ENCODE data around the gene SH3RF2. TPM values are rescaled to one million over a fixed set of nuclear protein-coding genes. Genes with fewer than 3 reads are reported as not detected.
A peak's percentile ranks its signal among the peaks of the same experiment; 100 is the strongest.

Gene SH3RF2
- total and polyA plus RNA-seq, 2 of the 13 experiments (the other 11 are each of a cell fraction or from before 2014, with no cell fraction given): 2.6 to 3.7 TPM

- TF ChIP-seq KAT2B (IDR thresholded peaks at IDR 0.05; ENCODE audit: borderline replicate concordance, low read depth, low read length): no peak
- TF ChIP-seq NFIB (CRISPR knock-in tag; IDR thresholded peaks at IDR 0.05; ENCODE audit: borderline replicate concordance): no peak
- TF ChIP-seq ZNF607 (CRISPR knock-in tag; IDR thresholded peaks at IDR 0.05; ENCODE audit: borderline replicate concordance): no peak
- TF ChIP-seq BRF2 (CRISPR knock-in tag; IDR thresholded peaks at IDR 0.05): no peak
- TF ChIP-seq ZNF33B (CRISPR knock-in tag; IDR thresholded peaks at IDR 0.05): no peak
- TF ChIP-seq RBFOX2 (IDR thresholded peaks at IDR 0.05; ENCODE audit: low read depth, low read length): peak; percentile 79
- peak; percentile 24; the same call in 1 of the 2 replicates for TF ChIP-seq GMEB1 (CRISPR knock-in tag; IDR thresholded peaks at IDR 0.05; ENCODE audit: borderline replicate concordance)
- TF ChIP-seq TCF12 (IDR thresholded peaks at IDR 0.05): no peak
- 0 out of 2 replicates have a peak, but pooled peaks have one; percentile 29 for TF ChIP-seq TCF12 (CRISPR knock-in tag; IDR thresholded peaks at IDR 0.05)
- TF ChIP-seq, protein P1, sequence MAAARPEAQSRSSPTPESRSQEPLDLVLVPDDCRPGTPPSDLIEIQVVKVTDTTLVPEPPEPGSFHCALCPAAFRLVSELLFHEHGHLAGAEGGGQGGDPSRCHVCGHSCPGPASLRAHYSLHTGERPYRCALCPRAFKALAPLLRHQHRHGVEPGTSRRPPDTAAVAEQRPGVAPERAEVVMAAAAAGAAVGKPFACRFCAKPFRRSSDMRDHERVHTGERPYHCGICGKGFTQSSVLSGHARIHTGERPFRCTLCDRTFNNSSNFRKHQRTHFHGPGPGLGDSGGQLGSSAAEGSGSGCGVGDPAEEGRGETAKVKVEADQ (CRISPR knock-in tag; IDR thresholded peaks at IDR 0.05; ENCODE audit: borderline replicate concordance): no peak
- TF ChIP-seq ATF7 (IDR thresholded peaks at IDR 0.05): no peak
- TF ChIP-seq ATF7 (CRISPR knock-in tag; IDR thresholded peaks at IDR 0.05): no peak
- TF ChIP-seq ZNF766 (CRISPR knock-in tag; IDR thresholded peaks at IDR 0.05; ENCODE audit: borderline replicate concordance): no peak
- TF ChIP-seq, protein P2, sequence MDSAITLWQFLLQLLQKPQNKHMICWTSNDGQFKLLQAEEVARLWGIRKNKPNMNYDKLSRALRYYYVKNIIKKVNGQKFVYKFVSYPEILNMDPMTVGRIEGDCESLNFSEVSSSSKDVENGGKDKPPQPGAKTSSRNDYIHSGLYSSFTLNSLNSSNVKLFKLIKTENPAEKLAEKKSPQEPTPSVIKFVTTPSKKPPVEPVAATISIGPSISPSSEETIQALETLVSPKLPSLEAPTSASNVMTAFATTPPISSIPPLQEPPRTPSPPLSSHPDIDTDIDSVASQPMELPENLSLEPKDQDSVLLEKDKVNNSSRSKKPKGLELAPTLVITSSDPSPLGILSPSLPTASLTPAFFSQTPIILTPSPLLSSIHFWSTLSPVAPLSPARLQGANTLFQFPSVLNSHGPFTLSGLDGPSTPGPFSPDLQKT (CRISPR knock-in tag; IDR thresholded peaks at IDR 0.05; ENCODE audit: borderline replicate concordance): no peak
- no peak for TF ChIP-seq HNRNPK (IDR thresholded peaks at IDR 0.05; ENCODE audit: low read depth, low read length, poor library complexity, severe bottlenecking)
- TF ChIP-seq BRCA1 (CRISPR knock-in tag; IDR thresholded peaks at IDR 0.05): no peak
- TF ChIP-seq TBL1XR1 (IDR thresholded peaks at IDR 0.05; ENCODE audit: borderline replicate concordance, low read length, partially characterized antibody): no peak
- TF ChIP-seq, protein P3, sequence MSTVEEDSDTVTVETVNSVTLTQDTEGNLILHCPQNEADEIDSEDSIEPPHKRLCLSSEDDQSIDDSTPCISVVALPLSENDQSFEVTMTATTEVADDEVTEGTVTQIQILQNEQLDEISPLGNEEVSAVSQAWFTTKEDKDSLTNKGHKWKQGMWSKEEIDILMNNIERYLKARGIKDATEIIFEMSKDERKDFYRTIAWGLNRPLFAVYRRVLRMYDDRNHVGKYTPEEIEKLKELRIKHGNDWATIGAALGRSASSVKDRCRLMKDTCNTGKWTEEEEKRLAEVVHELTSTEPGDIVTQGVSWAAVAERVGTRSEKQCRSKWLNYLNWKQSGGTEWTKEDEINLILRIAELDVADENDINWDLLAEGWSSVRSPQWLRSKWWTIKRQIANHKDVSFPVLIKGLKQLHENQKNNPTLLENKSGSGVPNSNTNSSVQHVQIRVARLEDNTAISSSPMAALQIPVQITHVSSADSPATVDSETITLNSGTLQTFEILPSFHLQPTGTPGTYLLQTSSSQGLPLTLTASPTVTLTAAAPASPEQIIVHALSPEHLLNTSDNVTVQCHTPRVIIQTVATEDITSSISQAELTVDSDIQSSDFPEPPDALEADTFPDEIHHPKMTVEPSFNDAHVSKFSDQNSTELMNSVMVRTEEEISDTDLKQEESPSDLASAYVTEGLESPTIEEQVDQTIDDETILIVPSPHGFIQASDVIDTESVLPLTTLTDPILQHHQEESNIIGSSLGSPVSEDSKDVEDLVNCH (CRISPR knock-in tag; IDR thresholded peaks at IDR 0.05): no peak
- TF ChIP-seq ZNF678 (CRISPR knock-in tag; IDR thresholded peaks at IDR 0.05): 0 out of 2 replicates have a peak, but pooled peaks have one; percentile 33
- TF ChIP-seq TMF1 (CRISPR knock-in tag; IDR thresholded peaks at IDR 0.05; ENCODE audit: low read depth): no peak
- TF ChIP-seq ELF4 (CRISPR knock-in tag; IDR thresholded peaks at IDR 0.05; ENCODE audit: borderline replicate concordance): no peak
- no peak for TF ChIP-seq ZNF496 (CRISPR knock-in tag; IDR thresholded peaks at IDR 0.05; ENCODE audit: insufficient replicate concordance)
Measured at GRCh38 chr5:145936401-145937131, at the start of gene SH3RF2 (continued).
